C4-2B (cell line): Measurements from ENCODE around the gene TXNRD1.

Experiments used
- ZFX ChIP-seq: fragments of 450-650 bp; IDR thresholded peaks from 2 replicates; pipeline ENCODE4 v1.6.1; 2017
- TF ChIP-seq, protein P1 (sequence below): fragments of 450-650 bp; conservative IDR thresholded peaks from 2 replicates; pipeline ENCODE4 v1.5.1; 2017; ENCODE audit warnings: mild to moderate bottlenecking

DNA sequence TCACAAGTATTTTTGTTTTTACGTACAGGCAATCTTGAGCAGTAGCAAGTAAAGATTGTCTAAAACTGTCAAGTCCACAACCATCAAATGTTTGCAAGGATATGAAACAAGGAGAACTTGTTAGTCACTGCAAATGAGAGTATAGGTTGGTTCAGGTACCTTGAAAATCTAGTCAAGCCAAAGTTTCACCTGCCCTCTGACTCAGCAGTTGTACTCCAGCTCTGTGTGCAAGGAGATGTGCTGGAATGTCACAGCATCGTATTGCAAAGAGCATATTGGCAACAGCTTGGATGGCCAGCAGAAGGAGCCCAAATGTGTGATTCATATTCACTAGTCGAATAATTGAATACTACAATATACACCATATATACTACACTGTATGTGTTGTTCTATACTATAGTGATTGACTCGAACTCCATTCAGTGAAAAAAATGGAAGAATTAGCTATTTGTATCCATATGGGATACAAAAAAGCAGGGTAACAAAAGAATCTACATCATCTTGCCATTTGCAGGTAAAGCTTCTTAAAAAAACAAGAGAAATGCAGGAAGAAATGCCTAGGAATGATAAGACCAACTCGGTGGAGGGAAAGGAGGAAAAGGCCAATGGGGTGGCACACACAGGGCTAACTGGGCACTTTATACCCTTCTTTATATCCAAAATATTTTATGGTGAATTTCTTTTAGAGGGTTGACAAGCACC lies 131.9 kb downstream of the TXNRD1 start:
- TF ChIP-seq, protein P1, sequence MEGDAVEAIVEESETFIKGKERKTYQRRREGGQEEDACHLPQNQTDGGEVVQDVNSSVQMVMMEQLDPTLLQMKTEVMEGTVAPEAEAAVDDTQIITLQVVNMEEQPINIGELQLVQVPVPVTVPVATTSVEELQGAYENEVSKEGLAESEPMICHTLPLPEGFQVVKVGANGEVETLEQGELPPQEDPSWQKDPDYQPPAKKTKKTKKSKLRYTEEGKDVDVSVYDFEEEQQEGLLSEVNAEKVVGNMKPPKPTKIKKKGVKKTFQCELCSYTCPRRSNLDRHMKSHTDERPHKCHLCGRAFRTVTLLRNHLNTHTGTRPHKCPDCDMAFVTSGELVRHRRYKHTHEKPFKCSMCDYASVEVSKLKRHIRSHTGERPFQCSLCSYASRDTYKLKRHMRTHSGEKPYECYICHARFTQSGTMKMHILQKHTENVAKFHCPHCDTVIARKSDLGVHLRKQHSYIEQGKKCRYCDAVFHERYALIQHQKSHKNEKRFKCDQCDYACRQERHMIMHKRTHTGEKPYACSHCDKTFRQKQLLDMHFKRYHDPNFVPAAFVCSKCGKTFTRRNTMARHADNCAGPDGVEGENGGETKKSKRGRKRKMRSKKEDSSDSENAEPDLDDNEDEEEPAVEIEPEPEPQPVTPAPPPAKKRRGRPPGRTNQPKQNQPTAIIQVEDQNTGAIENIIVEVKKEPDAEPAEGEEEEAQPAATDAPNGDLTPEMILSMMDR = no peak
- no peak for TF ChIP-seq ZFX
